GM12891 (cell line): Measurements from ENCODE around the gene LIN28B.
A peak's percentile ranks its signal among the peaks of the same experiment; 100 is the strongest.
"Not testable (repeated sequence)": the region's sequence is repeated elsewhere in the genome, so short reads cannot be mapped to it uniquely, and the experiment has no call there.

Source experiments
- DNase-seq: peaks from one replicate; pipeline ENCODE4 v3.0.0; 2011; ENCODE audit warnings: low spot score; ENCODE audit not compliant: insufficient read length
- FAIRE-seq: peaks from 2 replicates; lab custom pipeline; 2011; peaks lifted over from hg19 to GRCh38; lab: Jason Lieb, UNC
- PAX5 ChIP-seq: IDR thresholded peaks from 2 replicates; pipeline ENCODE4 v1.6.1; 2011; ENCODE audit warnings: low read length, moderate library complexity, mild to moderate bottlenecking; ENCODE audit not compliant: insufficient read depth, severe bottlenecking
- POLR2A ChIP-seq: IDR thresholded peaks from 2 replicates; pipeline ENCODE4 v1.6.1; 2011; ENCODE audit warnings: low read depth, low read length, control low read depth
- POLR2AphosphoS5 ChIP-seq: IDR thresholded peaks from 2 replicates; pipeline ENCODE4 v1.6.1; 2011; ENCODE audit warnings: low read depth, low read length, control low read depth
- POU2F2 ChIP-seq: IDR thresholded peaks from 2 replicates; pipeline ENCODE4 v1.6.1; 2011; ENCODE audit warnings: low read depth, mild to moderate bottlenecking, control low read depth, low read length, moderate library complexity
- SPI1 ChIP-seq: IDR thresholded peaks from 2 replicates; pipeline ENCODE4 v1.6.1; 2011; ENCODE audit warnings: low read depth, low read length, control low read depth
- TAF1 ChIP-seq: IDR thresholded peaks from 2 replicates; pipeline ENCODE4 v1.6.1; 2011; ENCODE audit warnings: low read depth, low read length, control low read depth

The LIN28B gene

DNA sequence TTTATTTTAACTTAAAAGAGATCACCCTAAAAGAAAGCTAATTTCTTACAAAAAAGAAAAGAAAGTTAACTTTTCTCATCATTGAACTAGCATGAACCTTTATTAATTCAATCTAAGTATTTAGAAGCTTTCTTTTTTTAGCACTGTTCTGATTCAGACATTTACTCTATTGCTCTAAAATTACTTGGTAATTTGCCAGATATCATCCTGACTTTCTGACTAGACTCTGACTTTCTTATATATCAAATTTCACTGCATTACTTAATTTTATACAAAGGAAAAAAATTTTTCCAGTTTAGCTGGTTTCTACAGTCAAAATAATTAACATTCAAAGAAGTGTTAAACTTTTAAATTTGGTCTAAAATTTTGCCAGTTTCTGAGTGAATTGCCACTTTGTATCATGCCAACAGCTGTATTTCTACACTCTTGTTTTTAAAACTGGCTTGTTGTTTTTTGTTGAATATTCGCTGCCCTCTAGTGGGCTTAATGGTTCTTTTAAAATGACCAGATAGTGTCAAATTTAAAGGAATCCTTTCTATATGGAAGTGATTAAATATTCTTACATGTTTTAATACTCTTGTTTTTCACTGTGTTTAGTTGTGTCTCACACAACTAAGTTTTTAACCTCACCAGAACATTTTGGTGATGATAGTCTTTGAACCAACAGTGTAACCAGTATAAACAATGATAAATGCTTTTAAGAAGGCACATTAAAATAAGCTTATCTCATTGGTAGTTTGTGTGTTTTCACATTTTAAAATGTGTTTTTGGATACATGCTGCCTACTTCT, 120.9 kb downstream of the LIN28B start:
- DNase-seq = no peak
- no peak for FAIRE-seq
- no peak for TF ChIP-seq TAF1
- no peak for TF ChIP-seq POLR2AphosphoS5

DNA sequence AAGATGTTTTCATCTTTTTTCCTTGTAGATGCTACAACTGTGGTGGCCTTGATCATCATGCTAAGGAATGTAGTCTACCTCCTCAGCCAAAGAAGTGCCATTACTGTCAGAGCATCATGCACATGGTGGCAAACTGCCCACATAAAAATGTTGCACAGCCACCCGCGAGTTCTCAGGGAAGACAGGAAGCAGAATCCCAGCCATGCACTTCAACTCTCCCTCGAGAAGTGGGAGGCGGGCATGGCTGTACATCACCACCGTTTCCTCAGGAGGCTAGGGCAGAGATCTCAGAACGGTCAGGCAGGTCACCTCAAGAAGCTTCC, 121.4 kb downstream of the LIN28B start:
- TF ChIP-seq PAX5 (no peak), SPI1 (no peak), TAF1 (no peak), POLR2AphosphoS5 (no peak), POLR2A (no peak), POU2F2 (no peak)
- no peak for FAIRE-seq
- no peak for DNase-seq

- FAIRE-seq (peak; percentile 23), DNase-seq (no peak)
Observed at GRCh38 chr6:105080279-105080678, 123.4 kb downstream of the LIN28B start.

DNA sequence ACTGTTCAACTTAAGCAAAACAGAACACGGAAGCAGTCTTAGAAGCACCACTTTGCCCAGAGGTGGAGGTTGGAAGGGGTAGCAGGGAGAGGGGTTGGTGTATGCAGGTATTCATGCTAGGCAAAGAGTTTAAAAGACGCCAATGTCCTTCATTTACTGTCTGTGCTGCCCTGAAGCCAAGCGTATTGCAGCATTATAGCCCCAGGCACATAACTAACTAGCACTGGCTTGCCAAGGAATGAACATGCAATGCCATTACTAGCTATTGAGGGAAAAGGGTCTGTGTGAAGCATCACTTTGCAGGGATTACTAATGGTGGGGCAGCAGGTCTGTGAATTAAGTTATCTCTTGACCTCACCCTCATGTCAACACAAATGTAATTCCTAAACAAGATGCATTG, 124.8 kb downstream of the LIN28B start:
- peak; percentile 23 for FAIRE-seq

More at GRCh38 chr6:105080279-105080678, 123.4 kb downstream of the LIN28B start:
- TF ChIP-seq PAX5 (no peak), SPI1 (0 out of 2 replicates have a peak, but pooled peaks have one; percentile 24)

GRCh38 chr6:105087571-105088211, 130.8 kb downstream of the LIN28B start:
- FAIRE-seq (peak; percentile 68), DNase-seq (no peak)
- TF ChIP-seq POU2F2 (no peak), SPI1 (no peak), PAX5 (no peak)

More for the DNA sequence above, 124.8 kb downstream of the LIN28B start:
- not testable (repeated sequence) for DNase-seq

DNA sequence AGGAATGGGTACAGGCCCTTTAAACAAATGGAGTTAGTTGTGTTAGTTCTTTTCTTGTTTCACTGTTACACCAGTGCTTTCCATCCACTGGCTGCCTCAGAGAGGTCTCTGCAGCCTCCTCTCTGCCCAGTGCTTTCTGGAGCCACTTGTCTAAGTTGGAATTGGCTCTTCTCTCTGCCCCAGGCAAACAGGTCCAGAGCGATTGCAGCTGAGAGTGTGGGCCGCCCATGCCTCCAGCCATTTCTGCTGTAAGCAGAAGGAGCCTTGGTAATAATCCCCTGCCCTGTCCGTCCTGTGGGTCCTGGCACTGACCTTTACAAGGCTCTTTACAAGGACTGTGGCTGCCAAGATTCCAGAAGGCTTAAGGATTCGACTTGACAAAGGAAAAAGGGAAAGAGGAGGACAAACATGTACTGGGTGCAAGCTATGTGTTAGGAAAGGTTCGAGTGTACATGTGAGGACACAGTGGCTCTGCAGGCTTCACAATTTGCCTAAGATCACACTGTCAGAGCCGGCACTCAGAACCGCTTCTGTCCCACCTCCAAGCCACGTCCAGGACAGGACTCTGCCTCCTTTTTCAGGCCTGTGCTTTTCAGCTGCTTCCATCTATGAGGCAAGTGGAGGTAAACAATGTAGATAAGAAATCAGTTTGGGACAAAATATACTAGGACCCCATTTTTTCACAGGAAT, 134.4 kb downstream of the LIN28B start:
- DNase-seq = no peak
- no peak for FAIRE-seq
- TF ChIP-seq PAX5 (no peak), POLR2AphosphoS5 (no peak), POU2F2 (no peak), POLR2A (no peak), TAF1 (no peak), SPI1 (no peak)

GRCh38 chr6:105094133-105094640, 137.3 kb downstream of the LIN28B start:
- DNase-seq (no peak), FAIRE-seq (no peak)
- TF ChIP-seq PAX5 (no peak), POLR2AphosphoS5 (no peak), POU2F2 (no peak), TAF1 (no peak), POLR2A (no peak), SPI1 (no peak)

GRCh38 chr6:105095139-105095538, 138.2 kb downstream of the LIN28B start:
- TF ChIP-seq POLR2AphosphoS5 (no peak), PAX5 (no peak), SPI1 (no peak), POLR2A (no peak), POU2F2 (no peak), TAF1 (no peak)
- DNase-seq (no peak), FAIRE-seq (no peak)

GRCh38 chr6:105097288-105097687, 140.4 kb downstream of the LIN28B start:
- FAIRE-seq = no peak
- TF ChIP-seq SPI1 = no peak
- TF ChIP-seq TAF1 = no peak
- TF ChIP-seq POLR2A = no peak
- TF ChIP-seq POLR2AphosphoS5 = no peak
- no peak for TF ChIP-seq POU2F2
- TF ChIP-seq PAX5 = no peak
- no peak for DNase-seq

GRCh38 chr6:105099371-105099770, 142.5 kb downstream of the LIN28B start:
- DNase-seq = no peak
- TF ChIP-seq POU2F2 = no peak
- TF ChIP-seq PAX5 = no peak
- TF ChIP-seq POLR2AphosphoS5 = no peak
- no peak for TF ChIP-seq SPI1
- TF ChIP-seq POLR2A = no peak
- no peak for TF ChIP-seq TAF1
- no peak for FAIRE-seq

- DNase-seq (no peak), FAIRE-seq (no peak)
- no peak for TF ChIP-seq PAX5
- no peak for TF ChIP-seq POU2F2
- no peak for TF ChIP-seq POLR2AphosphoS5
- TF ChIP-seq SPI1 = no peak
- TF ChIP-seq TAF1 = no peak
- TF ChIP-seq POLR2A = no peak
Observed at GRCh38 chr6:105102186-105102585, 145.3 kb downstream of the LIN28B start.
